ENCODE data around the gene LHPP.
A peak's percentile ranks its signal among the peaks of the same experiment; 100 is the strongest.

Gene LHPP

DNA sequence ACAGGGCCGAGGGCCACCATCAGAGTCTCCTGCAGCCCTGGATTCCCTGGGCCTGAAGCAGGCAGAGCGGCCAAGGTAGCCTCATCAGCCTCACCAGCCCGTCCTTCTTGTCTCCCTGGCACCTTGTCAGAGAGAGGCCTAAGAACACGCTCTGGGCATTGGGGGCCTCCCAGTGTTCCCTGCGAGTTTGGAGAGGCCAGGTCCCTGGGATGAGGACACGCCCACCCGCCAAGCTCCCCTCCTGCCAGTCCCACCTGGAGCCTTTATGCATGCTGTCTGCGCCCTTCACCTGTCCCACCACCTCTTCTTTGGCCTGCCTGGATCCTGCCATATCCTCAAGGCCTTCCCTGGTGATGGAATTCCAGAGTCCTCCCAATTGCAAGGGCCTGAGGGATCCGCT, 69.2 kb downstream of the LHPP start:
- TF ChIP-seq, protein P1, sequence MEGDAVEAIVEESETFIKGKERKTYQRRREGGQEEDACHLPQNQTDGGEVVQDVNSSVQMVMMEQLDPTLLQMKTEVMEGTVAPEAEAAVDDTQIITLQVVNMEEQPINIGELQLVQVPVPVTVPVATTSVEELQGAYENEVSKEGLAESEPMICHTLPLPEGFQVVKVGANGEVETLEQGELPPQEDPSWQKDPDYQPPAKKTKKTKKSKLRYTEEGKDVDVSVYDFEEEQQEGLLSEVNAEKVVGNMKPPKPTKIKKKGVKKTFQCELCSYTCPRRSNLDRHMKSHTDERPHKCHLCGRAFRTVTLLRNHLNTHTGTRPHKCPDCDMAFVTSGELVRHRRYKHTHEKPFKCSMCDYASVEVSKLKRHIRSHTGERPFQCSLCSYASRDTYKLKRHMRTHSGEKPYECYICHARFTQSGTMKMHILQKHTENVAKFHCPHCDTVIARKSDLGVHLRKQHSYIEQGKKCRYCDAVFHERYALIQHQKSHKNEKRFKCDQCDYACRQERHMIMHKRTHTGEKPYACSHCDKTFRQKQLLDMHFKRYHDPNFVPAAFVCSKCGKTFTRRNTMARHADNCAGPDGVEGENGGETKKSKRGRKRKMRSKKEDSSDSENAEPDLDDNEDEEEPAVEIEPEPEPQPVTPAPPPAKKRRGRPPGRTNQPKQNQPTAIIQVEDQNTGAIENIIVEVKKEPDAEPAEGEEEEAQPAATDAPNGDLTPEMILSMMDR (IDR thresholded peaks at IDR 0.05; ENCODE audit: extremely low read depth, insufficient read depth, missing control alignments): no peak
- in situ Hi-C loops (cut with MboI; ENCODE audit: low pct_unique_long_range_greater_than_20kb, low sequenced_read_pairs, unreplicated experiment): loop anchor here (10.0 kb wide), 1 partner anchor 294 kb away; no protein-coding TSS in a partner anchor
- no peak for DNase-seq (ENCODE audit: low spot score)

DNA sequence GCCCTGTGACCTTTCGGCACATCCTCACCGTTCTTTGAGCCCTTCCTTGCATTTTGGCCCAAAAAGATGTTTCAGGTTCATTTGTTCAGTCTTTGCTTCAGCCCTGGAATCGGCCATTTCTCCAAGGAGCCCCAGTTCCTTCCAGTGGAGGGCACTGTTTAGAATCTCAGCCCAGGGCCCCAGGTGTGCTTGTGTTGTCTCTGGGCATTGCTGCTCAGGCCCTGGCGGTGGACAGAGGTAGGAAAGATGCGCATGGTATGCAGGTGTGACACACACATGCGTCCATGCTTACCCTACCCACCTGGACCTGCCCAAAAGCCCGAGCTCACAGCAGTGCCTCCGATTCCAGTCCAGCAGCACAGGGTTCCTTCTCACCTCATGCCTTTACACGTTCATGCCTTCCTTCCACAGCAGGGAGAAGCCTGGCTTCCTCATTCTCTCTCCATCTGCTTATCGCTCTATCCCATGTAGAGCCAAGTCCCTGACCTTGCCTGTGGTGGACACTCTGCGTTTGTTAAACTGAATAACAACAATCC, 70.6 kb downstream of the LHPP start:
- in situ Hi-C loops (cut with MboI; ENCODE audit: low pct_unique_long_range_greater_than_20kb, low sequenced_read_pairs, unreplicated experiment): loop anchor here (10.0 kb wide), 1 partner anchor 293 kb away; no protein-coding TSS in a partner anchor
- TF ChIP-seq, protein P1 (IDR thresholded peaks at IDR 0.05; ENCODE audit: extremely low read depth, insufficient read depth, missing control alignments): peak; percentile 32
- DNase-seq (ENCODE audit: low spot score): peak; percentile 53

DNA sequence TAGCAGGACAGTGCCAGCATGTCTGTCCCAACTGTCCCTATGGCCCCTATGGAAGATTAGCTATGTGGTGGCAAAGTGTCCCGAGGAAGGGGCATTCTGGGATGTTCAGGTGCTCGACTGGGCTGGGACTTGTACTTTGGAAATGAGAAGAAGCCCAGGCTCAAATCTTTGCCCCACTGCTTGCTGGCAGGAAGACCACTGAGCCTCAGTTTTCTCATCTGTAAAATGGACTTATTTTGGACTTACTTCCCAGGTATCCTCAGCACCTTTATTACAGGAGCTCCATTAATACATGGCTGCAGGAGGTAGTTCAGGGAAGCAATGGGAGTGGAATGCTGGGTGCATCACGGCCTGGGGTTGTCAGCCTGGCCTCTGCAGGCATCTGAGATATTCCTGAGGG, 71.2 kb downstream of the LHPP start:
- in situ Hi-C loops (cut with MboI; ENCODE audit: low pct_unique_long_range_greater_than_20kb, low sequenced_read_pairs, unreplicated experiment): loop anchor here (10.0 kb wide), 1 partner anchor 292 kb away; no protein-coding TSS in a partner anchor
- TF ChIP-seq, protein P1 (IDR thresholded peaks at IDR 0.05; ENCODE audit: extremely low read depth, insufficient read depth, missing control alignments): no peak
- DNase-seq (ENCODE audit: low spot score): no peak

DNA sequence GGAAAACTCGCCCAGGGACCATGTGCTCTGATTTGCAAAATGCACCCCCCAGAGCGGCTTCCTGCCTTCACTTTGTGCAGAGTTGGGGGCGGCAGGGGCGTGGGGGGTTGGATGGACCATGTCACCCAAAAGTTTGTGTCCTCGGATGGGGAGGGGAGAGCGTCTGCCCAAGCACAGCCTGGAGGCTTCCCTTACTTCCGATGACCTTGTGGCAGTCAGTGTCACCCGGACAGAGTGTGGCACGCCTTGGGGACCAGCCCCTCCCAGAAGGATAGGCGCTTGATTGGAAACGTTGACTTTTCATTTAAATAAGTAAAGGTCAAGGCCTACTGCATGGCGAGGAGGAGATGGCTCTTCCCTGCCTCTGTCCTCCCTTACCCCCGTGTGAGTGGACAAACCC, 71.6 kb downstream of the LHPP start:
- TF ChIP-seq, protein P1 (IDR thresholded peaks at IDR 0.05; ENCODE audit: extremely low read depth, insufficient read depth, missing control alignments): no peak
- no peak for DNase-seq (ENCODE audit: low spot score)
- in situ Hi-C loops (cut with MboI; ENCODE audit: low pct_unique_long_range_greater_than_20kb, low sequenced_read_pairs, unreplicated experiment): loop anchor here (10.0 kb wide), 1 partner anchor 292 kb away; no protein-coding TSS in a partner anchor

DNA sequence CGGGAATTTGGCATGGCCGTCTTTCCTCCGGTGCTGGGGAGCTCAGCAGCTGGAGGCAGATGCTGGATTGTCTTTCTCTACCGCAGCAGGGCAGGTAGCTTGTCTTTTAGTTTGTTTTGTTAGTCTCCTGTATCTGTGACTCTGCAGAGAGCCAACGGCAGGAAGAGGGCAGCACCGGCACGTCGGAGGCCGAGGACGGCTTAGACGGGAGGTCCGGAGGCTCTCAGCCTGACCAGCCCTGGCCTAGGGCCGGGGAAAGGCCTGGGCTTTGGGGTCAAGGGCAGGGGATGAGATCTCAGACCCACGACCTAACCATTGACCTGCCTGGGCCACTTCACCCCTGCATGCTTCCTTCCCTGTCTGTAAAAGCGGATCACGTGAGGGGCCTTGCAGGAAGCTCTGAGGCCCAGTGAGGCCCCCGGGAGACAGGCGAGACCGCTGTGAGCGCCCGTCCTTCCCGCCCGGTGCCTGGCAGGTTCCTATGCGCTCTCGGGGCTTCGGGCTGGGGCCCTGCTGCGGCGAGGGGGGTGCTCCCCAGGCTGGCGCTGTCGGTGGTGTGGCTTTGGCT, 72.7 kb downstream of the LHPP start:
- TF ChIP-seq, protein P1 (IDR thresholded peaks at IDR 0.05; ENCODE audit: extremely low read depth, insufficient read depth, missing control alignments): peak; percentile 51
- peak; percentile 57 for DNase-seq (ENCODE audit: low spot score)
- in situ Hi-C loops (cut with MboI; ENCODE audit: low pct_unique_long_range_greater_than_20kb, low sequenced_read_pairs, unreplicated experiment): loop anchor here (10.0 kb wide), 1 partner anchor 290 kb away; no protein-coding TSS in a partner anchor

DNA sequence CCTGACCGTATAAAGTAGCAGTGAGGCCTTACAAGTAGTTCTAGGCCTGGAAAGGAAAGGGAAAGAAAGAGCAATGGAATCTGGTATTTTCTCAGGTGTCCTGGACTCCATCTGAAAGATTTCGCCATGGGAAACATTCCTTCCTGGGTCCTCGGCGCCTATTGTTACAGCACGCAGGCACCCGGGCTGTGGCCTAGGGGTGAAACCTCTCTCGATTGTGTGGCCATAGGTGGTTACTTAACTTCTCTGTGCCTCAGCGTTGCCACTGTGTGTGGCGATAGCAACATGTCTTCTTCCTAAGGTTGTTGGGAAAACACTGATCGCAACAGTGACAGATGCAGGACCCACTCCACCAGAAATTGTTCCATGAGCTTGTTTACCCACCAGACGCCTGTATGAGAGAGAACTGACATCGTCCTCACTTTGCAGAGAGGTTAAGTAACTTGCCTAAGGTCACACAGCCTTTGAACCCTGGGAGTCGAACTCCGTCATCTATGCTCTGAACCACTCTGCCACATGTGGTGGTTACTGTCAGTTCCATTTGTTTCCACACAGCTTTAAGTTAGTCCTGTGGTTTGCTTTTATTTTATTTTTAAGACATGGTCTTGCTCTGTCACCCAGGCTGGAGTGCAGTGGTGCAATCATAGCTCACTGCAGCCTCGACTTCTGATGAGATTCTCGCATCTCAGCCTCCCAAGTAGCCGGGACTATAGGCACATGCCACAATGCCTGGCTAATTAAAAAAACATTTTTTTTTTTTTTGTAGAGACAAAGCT, 73.4 kb downstream of the LHPP start:
- TF ChIP-seq, protein P1 (IDR thresholded peaks at IDR 0.05; ENCODE audit: extremely low read depth, insufficient read depth, missing control alignments): no peak
- DNase-seq (ENCODE audit: low spot score): no peak
- in situ Hi-C loops (cut with MboI; ENCODE audit: low pct_unique_long_range_greater_than_20kb, low sequenced_read_pairs, unreplicated experiment): loop anchor here (10.0 kb wide), 1 partner anchor 290 kb away; no protein-coding TSS in a partner anchor

Data from GM13977 (cell line).